K562 (cell line): ENCODE results near the gene ACTR8. TPM values are rescaled to one million over a fixed set of nuclear protein-coding genes. Genes with fewer than 3 reads are reported as not detected.
A peak's percentile ranks its signal among the peaks of the same experiment; 100 is the strongest.

Experiments used
- ATAC-seq: fragments of 200-7000 bp; cut with Tn5 transposase; 3 replicates; pipeline ENCODE4 v1.9.1; 2020; ENCODE audit warnings: moderate library complexity
- BruUV-seq: library from RNA; stranded (reverse); fragments of 400-500 nt; replicated peaks from 2 replicates; lab custom pipeline; 2021; lab: Mats Ljungman, UMichigan
- CTCF ChIA-PET: fragments of 300-600 bp; formaldehyde crosslinking; extraction: SDS; loops from one replicate; lab custom pipeline; 2021; ENCODE audit warnings: low intra/inter-chr PET ratio; lab: Yijun Ruan, JAX
- POLR2A ChIA-PET: fragments of 300-600, 350-650 bp; sonication (Branson Sonifier 250); formaldehyde crosslinking; extraction: SDS; loops from one replicate; lab custom pipeline; 2021; ENCODE audit warnings: antibody characterized with exemption, inconsistent platforms; lab: Yijun Ruan, JAX
- DNase-seq, 4 experiments: peaks; one replicate each; pipeline versions ENCODE4 v3.0.0 to v3.0.0-alpha.2; 2011 to 2018; ENCODE audit warnings: low spot score in 3 of 4, mixed read lengths in 3 of 4; ENCODE audit errors: extremely low read depth in 1 of 4
- FAIRE-seq: peaks from 2 replicates; lab custom pipeline; 2011; peaks lifted over from hg19 to GRCh38; lab: Jason Lieb, UNC
- H2AFZ ChIP-seq: 2 replicates; pipeline ENCODE4 v1.6.0; 2011; ENCODE audit warnings: low read depth, low read length, control low read depth, inconsistent platforms
- H3K27ac ChIP-seq: fragments of 200-600 bp; 3 replicates; pipeline ENCODE4 v1.8.0; 2011; ENCODE audit warnings: low read depth, mild to moderate bottlenecking, control low read depth, inconsistent platforms, low read length, moderate library complexity, mixed read lengths; ENCODE audit errors: extremely low read depth
- H3K27me3 ChIP-seq, 2 experiments: fragments of 300-600 bp in 1 of 2; 2 replicates in 1 of 2; 3 replicates in 1 of 2; pipeline versions ENCODE4 v1.6.0 to v1.8.0; 2011; ENCODE audit warnings: inconsistent platforms in 2 of 2, low read length in 2 of 2, mild to moderate bottlenecking in 1 of 2, mixed read lengths in 1 of 2, moderate library complexity in 1 of 2; ENCODE audit not compliant: control insufficient read depth in 2 of 2, insufficient read depth in 2 of 2
- H3K36me3 ChIP-seq: fragments of 300-600 bp; 3 replicates; pipeline ENCODE4 v1.8.0; 2011; ENCODE audit warnings: mild to moderate bottlenecking, low read length, inconsistent platforms; ENCODE audit not compliant: control insufficient read depth, insufficient read depth
- H3K4me1 ChIP-seq, 2 experiments: fragments of 200-600 bp in 1 of 2; replicated peaks in 1 of 2; 2 replicates in 1 of 2; 3 replicates in 1 of 2; pipeline versions ENCODE4 v1.5.1 to v1.8.0; 2011; ENCODE audit warnings: inconsistent platforms in 2 of 2, low read length in 2 of 2, mild to moderate bottlenecking in 1 of 2, mixed read lengths in 1 of 2, moderate library complexity in 1 of 2; ENCODE audit not compliant: control insufficient read depth in 2 of 2, insufficient read depth in 2 of 2
- H3K4me2 ChIP-seq: 2 replicates; pipeline ENCODE4 v1.6.1; 2011; ENCODE audit warnings: low read length, control low read depth, inconsistent platforms, mixed read lengths; ENCODE audit not compliant: insufficient read depth
- H3K4me3 ChIP-seq: fragments of 200-600 bp; sonication (generic), shearing (Covaris generic); 2 replicates; pipeline ENCODE4 v1.5.1; 2016; ENCODE audit warnings: control low read depth, inconsistent platforms
- H3K79me2 ChIP-seq: fragments of 200-600 bp; 3 replicates; pipeline ENCODE4 v1.8.0; 2011; ENCODE audit warnings: low read length, inconsistent platforms; ENCODE audit not compliant: control insufficient read depth, insufficient read depth
- H3K9ac ChIP-seq, 2 experiments: 2 replicates each; pipeline versions ENCODE4 v1.6.0 to v1.6.1; 2011; ENCODE audit warnings: low read depth in 2 of 2, low read length in 2 of 2, control low read depth in 1 of 2, inconsistent platforms in 1 of 2, mild to moderate bottlenecking in 1 of 2, mixed read lengths in 1 of 2; ENCODE audit not compliant: insufficient read depth in 1 of 2
- H3K9me1 ChIP-seq: one replicate; pipeline ENCODE4 v1.6.0; 2011; ENCODE audit warnings: inconsistent platforms, mild to moderate bottlenecking, low read length, moderate library complexity; ENCODE audit not compliant: control insufficient read depth, insufficient read depth
- H3K9me3 ChIP-seq: replicated peaks from 2 replicates; pipeline ENCODE4 v1.5.1; 2011; ENCODE audit warnings: low read depth, low read length, inconsistent platforms; ENCODE audit not compliant: control insufficient read depth, insufficient read depth
- H4K20me1 ChIP-seq: replicated peaks from 2 replicates; pipeline ENCODE4 v1.6.1; 2011; ENCODE audit warnings: low read length, inconsistent platforms, mixed read lengths; ENCODE audit not compliant: control insufficient read depth, insufficient read depth
- BRF1 ChIP-seq: IDR thresholded peaks from 3 replicates; pipeline ENCODE4 v1.6.1; 2011; ENCODE audit warnings: borderline replicate concordance, mild to moderate bottlenecking; ENCODE audit not compliant: insufficient read length; ENCODE audit errors: extremely low read depth
- CTCF ChIP-seq, 3 experiments: IDR thresholded peaks in 2 of 3; conservative IDR thresholded peaks in 1 of 3; 2 replicates each; pipeline ENCODE4 v1.5.1; 2011 to 2012; ENCODE audit warnings: low read length in 3 of 3, mild to moderate bottlenecking in 3 of 3, control low read depth in 2 of 3, improper control_type of control experiment in 1 of 3, inconsistent platforms in 1 of 3, low read depth in 1 of 3, mixed read lengths in 1 of 3, moderate library complexity in 1 of 3; ENCODE audit not compliant: insufficient read depth in 2 of 3
- EWSR1 ChIP-seq: fragments of 450-650 bp; IDR thresholded peaks from 2 replicates; pipeline ENCODE4 v1.6.1; 2018; ENCODE audit warnings: borderline replicate concordance, mild to moderate bottlenecking, low read depth, moderate library complexity; ENCODE audit not compliant: partially characterized antibody
- ZC3H4 ChIP-seq: sonication (generic); formaldehyde crosslinking; IDR thresholded peaks from 2 replicates; pipeline ENCODE4 v1.9.0; 2021; ENCODE audit warnings: missing genetic modification reagents, borderline replicate concordance
- ZNF253 ChIP-seq: fragments of 250-450 bp; sonication (Bioruptor Pico); conservative IDR thresholded peaks from 2 replicates; pipeline ENCODE4 v1.6.1; 2021; ENCODE audit warnings: mild to moderate bottlenecking
- WGBS: fragments of 100-300 bp; shearing (Covaris generic); methylation state at CpG from one replicate; pipeline ENCODE4 v1.1.6; 2016; ENCODE audit warnings: low coverage, mixed read lengths; ENCODE audit not compliant: insufficient coverage; ENCODE audit errors: missing lambda C conversion rate; 5-methylcytosine and 5-hydroxymethylcytosine counted together
- in situ Hi-C: fragments of 300-500 bp; cut with MboI; formaldehyde crosslinking; loops from 4 replicates; pipeline ENCODE4 v1.15.0; 2018; ENCODE audit warnings: inconsistent platforms, mixed read lengths
- intact Hi-C: fragments of 100-400 bp; cut with micrococcal nuclease; formaldehyde crosslinking; loops from 2 replicates; pipeline ENCODE4 v1.14.2; 2022
- polyA plus RNA-seq, 8 experiments: library from polyadenylated mRNA; depleted of rRNA in 4 of 8; stranded (reverse) in 5 of 8; unstranded in 3 of 8; fragments of >200 nt; fragmentation: Nextera tagmentation in 2 of 8; fragmentation: Illumina TruSeq in 1 of 8; extraction: Ambion mirVana in 2 of 8; extraction: Trizol in 1 of 8; gene quantifications; 2 replicates each; pipeline versions ENCODE4 v1.2.1 to v1.2.3, GENCODE V29; 2011 to 2014; ENCODE audit warnings: inconsistent platforms in 1 of 8, missing spikeins in 1 of 8
- total RNA-seq, 7 experiments: library from RNA; depleted of rRNA in 6 of 7; stranded (reverse); fragments of >200 nt in 6 of 7; fragmentation: Illumina TruSeq in 2 of 7; extraction: Trizol in 2 of 7; gene quantifications; 2 replicates each; pipeline versions ENCODE4 v1.2.1 to v1.2.3, GENCODE V29; 2011 to 2021; ENCODE audit warnings: low replicate concordance in 1 of 7

ACTR8 gene
- total and polyA plus RNA-seq, 9 of the 15 experiments (the other 6 are each of a cell fraction or from before 2014, with no cell fraction given), result 4.8 to 24.2 (median 17.5) TPM

GRCh38 chr3:53845881-53846133 lies 36.1 kb downstream of the ACTR8 start:
- Histone ChIP-seq H3K9ac (peak overlapping the region; percentile 14 to 71; a peak in 2 of 4 replicates), H3K9me3 (no peaks in the 10 kb centered on the region), H3K4me3 (peak overlapping the region; percentile 19; the same call in 1 of the 2 replicates), H3K9me1 (no peaks in the 10 kb centered on the region), H3K36me3 (no peaks in the 10 kb centered on the region), H3K4me1 (peaks cover 0 to 13% of the 10 kb centered on the region in 2 experiments; a peak in 2 of 5 replicates)
- ATAC-seq, result no peak; the same call in 2 of the 3 replicates
- intact Hi-C loops, result no loop called here
- in situ Hi-C loops, result no loop called here
- BruUV-seq, result no TSS peak
- DNase-seq, result peak in 1 of 4 experiments; percentile 10
- no peak for FAIRE-seq
- POLR2A ChIA-PET, result interaction anchor here (0.7 to 1.1 kb wide), 2 partner anchors 37 to 46 kb away, joined by 3 read pairs; partner anchors contain the start of gene SELENOK
- CTCF ChIA-PET, result no interaction called here
- TF ChIP-seq ZNF253 (CRISPR knock-in tag) (no peak), ZC3H4 (CRISPR knock-in tag) (no peak), CTCF (IDR thresholded peaks at IDR 0.05 in 2 of 3, conservative IDR thresholded peaks at IDR 0.05 in 1 of 3; ENCODE audit: insufficient read depth in 2 of 3, low read depth in 1 of 3, low read length in 3 of 3) (no peak), BRF1 (no peak), EWSR1 (no peak)
- TF ChIP-seq, all 486 proteins: peak for 0
- Histone ChIP-seq H3K27me3 (peaks cover 0 to 25% of the 10 kb centered on the region in 2 experiments; a peak in 2 of 5 replicates), H2AFZ (0 out of 2 replicates have a peak overlapping the region, but pooled peaks have one; percentile 32), H3K4me2 (0 out of 2 replicates have a peak overlapping the region, but pooled peaks have one; percentile 18), H3K79me2 (no peaks in the 10 kb centered on the region), H4K20me1 (no peaks in the 10 kb centered on the region), H3K27ac (no peak overlapping the region)
- no CpG with 5 or more reads among the region's 34 CpGs for WGBS
